Mesenteric fat pad (tissue), 1 donor: ENCODE measurements around the gene MYO16. TPM values are rescaled to one million over a fixed set of nuclear protein-coding genes. Genes with fewer than 3 reads are reported as not detected.
"Not testable (repeated sequence)": the region's sequence is repeated elsewhere in the genome, so short reads cannot be mapped to it uniquely, and the experiment has no call there.

Experiments
- DNase-seq: peaks from one replicate; pipeline ENCODE4 v3.0.0-alpha.2; 2020; ENCODE audit warnings: low spot score
- total RNA-seq: library from RNA; stranded (reverse); fragmentation: NEBNext Ultra II Directional; extraction: Animal tissue kit (Norgen Biotek cat#: 25700); gene quantifications from one replicate; pipeline ENCODE4 v1.2.1, GENCODE V29; 2021
- donor health status: DM: yes; HTN: yes; CAD: no.

Gene MYO16
- total RNA-seq, 1 donor from 2014 or later: 0.67 TPM

DNA sequence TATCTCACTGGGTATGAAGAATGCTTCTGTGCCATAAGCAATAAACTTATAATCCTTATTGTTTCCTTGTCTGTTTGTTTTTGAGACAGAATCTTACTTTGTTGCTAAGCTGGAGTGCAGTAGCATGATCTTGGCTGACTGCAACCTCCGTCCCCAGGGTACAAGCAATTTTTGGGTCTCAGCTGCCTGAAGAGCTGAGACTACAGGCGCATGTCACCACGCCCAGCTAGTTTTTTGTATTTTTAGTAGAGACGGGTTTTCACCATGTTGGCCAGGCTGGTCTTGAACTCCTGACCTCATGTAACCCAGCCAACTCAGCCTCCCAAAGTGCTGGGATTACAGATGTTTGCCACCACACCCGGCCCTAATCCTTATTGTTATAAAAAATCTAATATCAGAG is 112.5 kb downstream of the MYO16 start:
- no peak for DNase-seq

DNA sequence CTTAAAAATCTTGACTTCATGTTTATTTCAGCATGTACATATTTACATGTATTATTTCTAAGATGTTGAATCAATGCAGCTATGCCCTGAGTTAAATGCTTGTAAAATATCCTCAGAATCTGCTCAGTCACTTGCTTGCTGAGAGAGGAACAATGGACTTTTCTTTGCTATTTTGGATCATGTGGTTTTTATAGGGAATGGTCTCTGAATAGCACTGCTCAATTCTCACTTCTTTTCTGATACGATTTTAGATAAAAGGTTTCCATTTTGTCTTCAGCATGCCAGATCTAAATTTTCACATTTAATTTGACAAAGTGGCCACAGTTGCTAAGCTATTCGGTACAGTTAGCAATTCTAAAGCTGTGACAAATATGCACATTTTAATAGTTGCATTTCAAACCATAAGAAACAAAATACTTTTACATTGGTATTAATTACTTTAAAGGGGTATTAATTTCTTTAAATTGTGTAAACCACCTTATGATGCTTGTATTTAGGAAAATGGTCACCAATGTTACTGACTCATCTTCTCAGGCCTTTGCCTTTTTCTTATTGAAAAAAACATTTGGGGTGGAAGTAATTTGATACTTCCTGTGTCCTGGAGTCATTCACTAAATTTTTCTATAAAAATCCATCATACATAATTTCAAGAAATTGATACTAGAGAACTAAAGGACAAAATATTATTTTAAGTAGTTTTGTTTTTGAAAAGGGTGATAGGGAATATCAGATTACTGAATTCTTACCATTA is 113.5 kb downstream of the MYO16 start:
- DNase-seq: no peak

DNA sequence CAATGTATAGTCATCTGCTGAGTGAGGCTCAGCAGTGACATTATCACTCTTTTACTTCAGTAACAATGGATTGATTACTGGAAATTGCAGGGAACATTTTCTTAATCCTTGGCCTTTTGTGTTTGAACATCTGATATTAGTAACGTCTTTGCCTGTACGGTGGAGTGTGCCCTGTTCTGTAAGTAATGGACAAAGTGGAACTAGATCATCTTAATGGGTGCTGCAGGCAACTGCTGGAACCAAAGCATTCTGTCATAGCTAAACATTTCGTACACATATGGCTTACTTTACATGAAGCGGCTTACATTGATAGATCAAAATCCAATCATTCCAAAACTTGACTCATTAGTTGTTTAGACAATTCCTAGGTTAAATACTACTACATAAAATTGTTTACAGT is 114.1 kb downstream of the MYO16 start:
- DNase-seq: no peak

GRCh38 chr13:108747843-108748242 is 118.4 kb downstream of the MYO16 start:
- no peak for DNase-seq

- DNase-seq: no peak
These were observed 122.9 kb downstream of the MYO16 start for GRCh38 chr13:108752276-108752675.

DNA sequence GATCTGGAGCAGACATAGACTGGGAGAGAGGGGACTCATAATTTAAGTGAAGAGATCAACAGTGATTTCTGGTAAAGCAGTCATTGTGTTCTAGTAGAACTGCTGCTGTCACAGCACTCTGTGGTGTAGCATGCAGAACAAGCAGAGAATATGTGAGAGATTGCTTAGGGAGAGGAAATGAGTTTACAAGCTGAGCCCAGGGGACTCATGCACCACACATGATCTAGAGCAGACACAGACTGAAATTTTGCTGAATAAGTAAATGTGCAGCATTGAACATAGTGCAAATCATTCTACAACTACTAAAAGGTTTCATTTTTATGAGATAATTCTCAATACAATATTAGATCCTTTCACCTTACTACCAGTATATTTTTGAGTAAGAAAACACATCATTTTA is 125.7 kb downstream of the MYO16 start:
- no peak for DNase-seq

- no peak for DNase-seq
These were observed 130.7 kb downstream of the MYO16 start for GRCh38 chr13:108760129-108760528.

DNA sequence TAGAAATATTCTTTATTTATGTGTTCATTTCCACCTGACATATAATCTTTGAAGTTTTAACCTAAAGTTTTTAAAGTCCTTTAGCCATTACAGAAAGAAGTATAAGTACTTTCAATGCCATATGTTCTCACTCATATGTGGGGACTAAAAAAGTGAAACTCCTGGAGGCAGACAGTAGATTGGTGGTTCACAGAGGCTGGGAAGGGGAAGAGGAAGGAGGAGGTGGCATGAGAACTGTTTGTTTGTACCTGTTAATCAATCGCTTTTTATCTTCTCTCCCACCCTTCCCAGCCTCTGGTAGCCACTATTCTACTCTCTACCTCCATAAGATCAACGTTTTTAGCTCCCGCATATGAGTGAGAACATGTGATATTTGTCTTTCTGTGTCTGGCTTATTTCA is 131.1 kb downstream of the MYO16 start:
- no peak for DNase-seq

DNA sequence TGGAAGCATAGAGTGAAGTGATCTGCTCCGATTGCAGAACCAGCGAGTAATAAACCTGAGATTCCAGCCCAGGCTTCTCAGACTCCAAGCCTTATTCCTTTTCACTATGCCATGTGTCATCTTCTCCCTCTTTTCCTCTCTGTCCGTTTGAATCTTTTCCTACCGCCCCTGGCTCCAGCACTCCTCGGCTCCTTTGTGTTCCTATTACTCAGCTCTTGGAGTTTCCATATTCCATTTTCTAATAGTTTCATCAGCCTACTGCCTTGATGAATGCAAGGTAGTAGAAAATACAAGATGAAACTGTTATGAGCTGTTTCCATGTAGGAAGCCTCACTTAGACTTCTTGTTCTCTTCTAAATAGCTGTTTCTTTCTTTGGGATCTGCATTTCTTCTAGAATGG is 138.6 kb downstream of the MYO16 start:
- DNase-seq: no peak

GRCh38 chr13:108769213-108770070 is 140.0 kb downstream of the MYO16 start:
- no peak for DNase-seq

- DNase-seq: no peak
These were observed 146.2 kb downstream of the MYO16 start for GRCh38 chr13:108775597-108775996.

DNA sequence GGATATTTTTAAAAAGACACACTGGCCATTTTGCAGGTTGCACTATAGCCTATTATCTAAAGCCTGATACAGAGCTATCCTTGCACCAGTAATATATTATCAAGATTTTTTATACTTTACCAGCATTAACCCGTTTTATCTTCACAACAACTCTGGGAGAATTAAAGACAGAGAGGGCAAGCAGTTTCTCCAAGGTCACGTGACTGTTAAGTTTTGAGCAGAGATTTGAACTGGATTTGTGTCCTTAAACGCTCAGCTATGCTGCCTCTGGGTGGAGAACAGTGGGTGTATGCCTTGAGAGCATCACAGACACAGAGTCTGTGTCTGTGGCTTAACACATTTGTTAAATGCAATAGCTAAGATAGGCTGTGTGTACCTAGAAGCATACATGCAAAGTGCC is 147.2 kb downstream of the MYO16 start:
- DNase-seq: no peak

GRCh38 chr13:108777421-108778420 is 148.3 kb downstream of the MYO16 start:
- no peak for DNase-seq

DNA sequence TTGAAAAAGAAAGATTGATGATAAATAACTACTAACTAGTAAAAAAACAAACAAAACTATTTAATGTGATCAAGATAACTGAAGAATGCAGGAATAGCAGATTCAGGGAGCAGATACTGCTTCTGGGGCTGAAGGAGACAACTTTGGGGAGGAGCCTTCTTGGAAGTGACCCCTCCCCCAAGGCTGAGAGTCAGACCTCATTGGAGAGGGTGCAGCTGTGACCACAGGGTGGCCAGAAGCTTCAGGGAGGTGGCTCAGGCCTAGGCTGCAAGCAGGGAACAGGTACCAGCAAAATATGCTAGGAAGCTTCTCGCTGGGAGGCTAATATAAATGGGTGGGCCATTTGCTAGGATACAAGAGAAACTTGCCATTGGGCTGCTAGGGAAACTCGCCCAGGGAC is 149.9 kb downstream of the MYO16 start:
- no peak for DNase-seq

GRCh38 chr13:108780706-108781105 is 151.3 kb downstream of the MYO16 start:
- no peak for DNase-seq

GRCh38 chr13:108781312-108781711 is 151.9 kb downstream of the MYO16 start:
- no peak for DNase-seq

- DNase-seq: not testable (repeated sequence)
These were observed 153.1 kb downstream of the MYO16 start for GRCh38 chr13:108782480-108782879.

DNA sequence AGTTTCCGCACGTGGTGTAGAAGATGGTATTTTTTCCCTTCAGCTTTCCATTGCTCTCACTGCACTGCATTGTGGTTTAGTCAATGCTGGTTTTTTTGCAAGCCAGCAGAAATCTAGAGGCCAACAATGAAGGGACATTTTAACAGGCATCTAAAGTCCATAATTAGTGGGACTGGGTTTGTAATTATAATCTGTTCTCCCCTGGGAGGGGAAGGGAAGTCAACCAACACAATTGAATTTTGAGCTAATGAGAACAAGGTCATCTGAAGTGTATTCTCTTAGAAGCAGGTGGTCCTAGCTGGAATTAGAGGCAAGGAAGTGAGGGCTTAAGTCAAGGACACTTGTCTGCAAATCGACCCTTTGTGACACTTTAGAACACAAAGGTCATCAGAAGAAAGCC is 156.4 kb downstream of the MYO16 start:
- no peak for DNase-seq

- no peak for DNase-seq
These were observed 157.2 kb downstream of the MYO16 start for GRCh38 chr13:108786456-108787200.

- DNase-seq: no peak
These were observed 158.4 kb downstream of the MYO16 start for GRCh38 chr13:108787700-108788414.
